Sciatic nerve (tissue), 2 donors: ENCODE data around the gene MYL6B. TPM values are rescaled to one million over a fixed set of nuclear protein-coding genes. Genes with fewer than 3 reads are reported as not detected.
A peak's percentile ranks its signal among the peaks of the same experiment; 100 is the strongest.
"Not testable (repeated sequence)": the region's sequence is repeated elsewhere in the genome, so short reads cannot be mapped to it uniquely, and the experiment has no call there.

ENCODE experiments used
- ATAC-seq: fragments of 200-7000 bp; cut with Tn5 transposase; one replicate; pipeline ENCODE4 v1.9.1; 2020; ENCODE audit warnings: mild to moderate bottlenecking, moderate library complexity
- DNase-seq: peaks from one replicate; pipeline ENCODE4 v3.0.0-alpha.2; 2020; ENCODE audit warnings: low spot score
- intact Hi-C: fragments of 100-400 bp; cut with DNase I; formaldehyde crosslinking; loops from one replicate; pipeline ENCODE4 v1.14.2; 2022
- total RNA-seq: library from RNA; stranded (reverse); fragmentation: NEBNext Ultra II Directional; extraction: Animal tissue kit (Norgen Biotek cat#: 25700); gene quantifications from one replicate; pipeline ENCODE4 v1.2.1, GENCODE V29; 2021
- donor health status: DM: no; HTN: no; CAD: no.
- donor health status: DM: no; HTN: no; CAD: no.

MYL6B gene
- total RNA-seq, 1 donor from 2014 or later: 40.0 TPM

DNA sequence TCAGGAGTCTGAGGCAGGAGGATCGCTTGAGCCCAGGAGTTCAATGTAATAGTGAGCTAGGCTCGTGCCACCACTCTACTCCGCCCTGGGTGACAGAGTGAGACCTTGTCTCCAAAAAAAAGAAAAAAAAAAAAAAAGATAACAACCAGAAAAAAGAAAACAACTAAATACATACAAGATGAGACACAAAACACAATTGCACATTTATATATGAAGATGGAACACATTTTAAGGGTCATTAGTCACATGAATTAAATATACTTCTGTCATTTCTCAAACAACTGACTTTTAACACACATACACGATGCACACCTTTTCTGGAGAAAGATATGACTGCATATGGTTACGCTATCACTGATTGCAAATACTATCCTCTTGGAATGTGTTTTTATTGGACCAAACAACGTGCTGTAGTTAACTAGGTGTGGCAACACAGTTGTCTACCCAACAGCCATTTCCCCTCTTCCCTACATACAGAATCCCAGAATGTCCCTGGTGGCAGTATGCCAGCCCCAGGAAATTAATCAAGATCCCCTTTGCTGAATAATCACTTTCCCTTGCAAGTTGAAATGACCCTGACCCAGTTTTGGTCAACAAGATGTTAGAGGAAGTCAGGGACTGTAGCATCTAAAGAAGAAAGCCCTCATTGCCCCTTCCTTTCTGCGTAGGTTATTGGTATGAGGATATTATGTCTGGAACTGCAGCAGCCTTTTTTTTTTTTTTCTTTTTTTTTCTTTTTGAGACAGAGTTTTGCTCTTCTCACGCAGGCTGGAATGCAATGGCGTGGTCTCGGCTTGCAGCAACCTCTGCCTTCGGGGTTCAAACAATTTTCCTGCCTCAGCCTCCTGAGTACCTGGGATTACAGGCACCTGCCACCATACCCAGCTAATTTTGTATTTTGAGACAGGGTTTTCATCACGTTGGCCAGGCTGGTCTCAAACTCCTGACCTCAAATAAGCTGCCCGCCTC, 5.6 kb upstream of the MYL6B start:
- intact Hi-C loops: no loop called here
- DNase-seq: no peak
- peak; percentile 38 for ATAC-seq

DNA sequence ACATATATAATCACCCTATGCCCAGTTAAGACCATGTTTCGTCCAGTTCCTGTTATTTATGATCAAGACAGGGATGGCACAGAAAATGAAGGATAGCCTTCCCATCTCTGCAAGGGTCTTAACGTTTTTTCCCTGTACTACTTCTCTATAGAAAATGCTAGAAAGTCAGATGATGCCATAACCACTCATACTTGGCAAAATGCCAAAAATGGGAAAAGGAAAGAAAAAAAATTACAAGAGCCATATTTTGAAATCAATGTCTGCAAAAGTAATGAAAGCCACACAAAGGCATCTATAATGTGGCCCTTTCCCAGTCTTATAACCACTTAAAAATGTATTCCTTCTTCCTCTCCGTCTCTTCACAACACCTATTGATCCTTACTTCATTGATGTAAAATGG, 1.8 kb upstream of the MYL6B start:
- intact Hi-C loops: no loop called here
- no peak for ATAC-seq
- DNase-seq: no peak

DNA sequence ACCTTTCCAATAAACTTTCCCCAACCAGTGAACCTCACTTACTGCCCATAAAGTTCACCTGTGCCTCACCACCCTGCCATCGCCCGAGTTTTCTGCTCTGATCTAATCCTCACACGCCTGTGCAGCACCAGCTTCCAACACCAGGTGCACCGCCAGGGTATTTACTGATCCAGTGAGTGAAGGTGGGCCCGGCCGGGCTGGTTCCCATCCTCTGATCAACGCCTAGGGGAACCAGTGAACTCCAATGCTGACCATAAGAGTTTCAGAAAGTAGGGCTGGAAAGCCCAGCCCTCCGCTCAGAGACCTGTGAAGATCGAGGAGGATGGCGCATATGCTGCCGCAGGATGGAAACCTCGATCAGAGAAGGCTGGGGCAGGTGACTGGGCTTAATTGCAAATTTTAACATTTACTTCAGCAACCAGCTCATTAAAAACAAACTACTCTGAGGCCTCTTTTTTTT, 685 bp upstream of the MYL6B start:
- DNase-seq: no peak
- intact Hi-C loops: no loop called here
- peak; percentile 25 for ATAC-seq

DNA sequence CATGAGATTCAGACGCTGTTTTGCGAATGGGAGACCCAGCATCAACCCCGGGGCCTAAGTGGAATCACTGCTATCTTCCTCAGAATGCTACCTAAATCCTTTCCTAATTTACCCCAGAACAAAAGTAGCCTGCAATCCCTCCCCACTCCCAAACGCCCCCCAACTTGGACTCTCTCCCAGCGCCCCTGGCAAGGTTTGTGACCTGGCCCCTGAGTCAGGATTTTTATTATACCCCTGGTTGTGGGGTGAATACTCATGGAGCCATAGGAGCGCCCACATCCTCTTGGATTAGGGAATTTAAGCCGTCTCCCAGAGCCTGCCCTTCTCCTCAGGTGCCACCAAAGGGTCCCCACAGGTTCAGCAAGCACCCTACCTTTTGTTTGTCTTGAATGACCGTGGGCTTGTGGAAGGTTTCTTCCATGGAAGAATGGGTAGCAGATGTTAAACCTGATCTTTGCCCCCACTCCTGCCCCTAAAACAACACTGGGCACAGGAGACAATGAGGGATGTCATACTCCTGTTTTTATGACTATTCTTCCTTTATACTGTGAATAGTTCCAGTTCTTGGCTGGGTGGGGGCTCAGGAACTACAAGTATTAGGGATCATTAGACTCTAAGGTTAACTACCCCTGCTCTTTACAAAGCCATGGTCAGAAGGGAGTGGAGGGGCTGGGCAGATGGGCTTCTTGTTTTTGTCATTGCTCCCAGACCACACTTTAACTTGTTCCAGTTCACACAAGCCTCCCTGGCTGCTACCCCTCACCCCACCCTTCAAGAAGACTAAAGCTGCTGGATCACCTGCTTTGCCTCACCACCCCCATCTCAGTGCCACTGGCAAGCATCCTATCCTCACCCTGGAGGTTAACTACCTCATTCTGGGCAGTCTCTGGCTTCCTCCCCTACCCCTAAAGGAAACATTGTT, 630 bp downstream of the MYL6B start:
- no peak for ATAC-seq
- intact Hi-C loops: no loop called here

DNA sequence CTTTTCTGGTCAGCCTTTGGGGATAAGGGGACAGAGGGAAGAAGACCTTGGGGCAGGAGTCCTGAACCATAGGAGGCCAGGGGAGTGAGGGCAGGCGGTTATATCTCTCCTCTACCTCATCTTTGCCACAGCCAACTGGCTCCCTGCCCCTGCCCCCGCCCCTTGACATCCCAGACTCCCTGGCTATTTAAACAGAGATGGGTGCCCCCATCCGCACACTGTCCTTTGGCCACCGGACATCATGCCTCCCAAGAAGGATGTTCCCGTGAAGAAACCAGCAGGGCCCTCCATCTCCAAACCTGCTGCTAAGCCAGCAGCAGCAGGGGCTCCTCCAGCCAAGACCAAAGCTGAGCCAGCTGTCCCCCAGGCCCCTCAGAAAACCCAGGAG, 1.3 kb downstream of the MYL6B start:
- DNase-seq (no peak), ATAC-seq (no peak)
- intact Hi-C loops: no loop called here

More for the DNA sequence above, 630 bp downstream of the MYL6B start:
- DNase-seq: no peak

DNA sequence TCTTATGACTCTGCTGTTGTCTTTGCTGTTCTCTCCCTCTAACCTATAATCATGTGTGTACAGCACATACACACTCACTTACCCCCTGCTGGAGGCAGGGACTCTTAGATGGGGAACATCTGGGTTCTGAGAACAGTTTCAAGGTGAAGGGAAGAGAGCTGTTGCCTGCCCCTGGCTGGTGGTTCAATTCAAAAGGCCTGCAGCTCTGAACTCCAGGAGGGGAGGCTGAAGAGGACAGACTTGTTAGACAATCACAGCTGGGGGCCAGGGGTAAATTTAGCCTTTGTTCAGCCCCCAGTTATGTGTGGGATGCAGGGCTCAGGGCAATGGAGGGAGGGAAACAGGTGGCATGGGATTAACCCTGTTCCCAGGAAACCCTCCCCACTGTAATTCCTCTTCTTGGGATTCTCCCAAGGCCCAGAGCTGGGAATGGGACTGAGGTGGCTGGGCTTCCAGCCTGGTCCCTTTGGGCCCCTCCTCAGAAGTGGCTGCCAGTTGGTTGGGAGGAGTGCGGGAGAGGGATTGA, 1.9 kb downstream of the MYL6B start:
- DNase-seq (no peak), ATAC-seq (no peak)
- intact Hi-C loops: no loop called here

DNA sequence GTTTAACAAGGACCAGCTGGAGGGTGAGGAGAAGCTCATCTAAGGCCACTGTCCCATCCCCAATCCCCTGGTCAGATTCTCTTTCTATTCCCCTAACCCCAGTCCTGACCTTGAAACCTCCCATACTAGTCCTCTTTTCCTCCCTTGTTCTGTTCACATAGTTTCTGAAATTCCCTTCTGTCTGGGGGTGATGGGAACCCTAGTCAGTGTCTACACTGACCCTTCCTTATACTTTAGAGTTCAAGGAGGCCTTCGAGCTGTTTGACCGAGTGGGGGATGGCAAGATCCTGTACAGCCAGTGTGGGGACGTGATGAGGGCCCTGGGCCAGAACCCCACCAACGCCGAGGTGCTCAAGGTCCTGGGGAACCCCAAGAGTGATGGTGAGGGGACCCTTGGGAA, 2.4 kb downstream of the MYL6B start:
- intact Hi-C loops: no loop called here
- ATAC-seq: no peak
- DNase-seq: no peak

DNA sequence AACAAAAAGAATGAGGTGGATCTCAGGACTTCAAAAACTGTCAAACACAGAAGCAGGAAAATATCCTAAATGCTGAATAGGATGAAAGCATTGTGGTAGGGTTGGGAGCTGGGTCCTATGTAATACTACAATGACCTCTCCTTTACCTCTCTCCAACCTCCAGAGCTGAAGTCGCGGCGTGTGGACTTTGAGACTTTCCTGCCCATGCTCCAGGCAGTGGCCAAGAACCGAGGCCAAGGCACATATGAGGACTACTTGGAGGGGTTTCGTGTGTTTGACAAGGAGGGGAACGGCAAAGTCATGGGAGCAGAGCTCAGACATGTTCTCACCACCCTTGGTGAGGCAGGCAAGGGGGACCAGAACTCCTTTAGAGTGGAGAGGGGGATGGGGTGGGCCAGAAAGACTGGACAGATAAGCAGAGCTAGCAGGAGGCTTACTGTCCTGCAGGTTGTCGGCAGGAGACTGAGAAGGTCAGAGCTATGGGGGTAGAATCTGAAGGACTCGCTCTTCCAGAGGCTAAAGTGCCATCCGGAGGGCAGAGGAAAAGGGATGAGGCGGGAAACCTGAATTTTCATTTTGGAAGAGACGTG, 3.0 kb downstream of the MYL6B start:
- DNase-seq (no peak), ATAC-seq (no peak)
- intact Hi-C loops: no loop called here

DNA sequence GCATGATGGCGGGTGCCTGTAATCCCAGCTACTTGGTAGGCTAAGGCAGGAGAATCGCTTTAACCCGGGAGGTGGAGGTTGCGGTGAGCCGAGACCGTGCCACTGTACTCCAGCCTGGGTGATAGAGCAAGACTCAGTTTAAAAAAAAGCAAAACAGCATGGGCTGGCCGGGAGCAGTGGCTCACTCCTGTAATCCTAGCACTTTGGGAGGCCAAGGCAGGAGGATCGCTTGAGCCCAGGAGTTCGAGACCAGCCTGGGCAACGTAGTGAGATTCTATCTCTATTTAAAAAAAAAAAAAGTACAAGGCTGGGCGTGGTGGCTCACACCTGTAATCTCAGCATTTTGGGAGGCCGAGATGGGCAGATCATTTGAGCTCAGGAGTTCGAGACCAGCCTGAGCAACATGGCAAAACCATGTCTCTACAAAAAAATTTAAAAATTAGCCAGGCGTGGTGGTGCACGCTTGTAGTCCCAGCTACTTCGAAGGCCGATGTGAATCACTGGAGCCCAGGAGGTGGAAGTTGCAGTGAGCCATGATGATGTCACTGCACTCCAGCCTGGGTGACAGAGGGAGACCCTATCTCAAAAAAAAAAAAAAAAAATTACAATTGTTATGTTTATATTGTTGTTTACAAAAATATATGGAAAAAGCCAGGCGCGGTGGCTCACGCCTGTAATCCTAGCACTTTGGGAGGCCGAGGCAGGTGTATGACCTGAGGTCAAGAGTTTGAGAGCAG, 4.2 kb downstream of the MYL6B start:
- DNase-seq, intact Hi-C loops, ATAC-seq: not testable (repeated sequence)

DNA sequence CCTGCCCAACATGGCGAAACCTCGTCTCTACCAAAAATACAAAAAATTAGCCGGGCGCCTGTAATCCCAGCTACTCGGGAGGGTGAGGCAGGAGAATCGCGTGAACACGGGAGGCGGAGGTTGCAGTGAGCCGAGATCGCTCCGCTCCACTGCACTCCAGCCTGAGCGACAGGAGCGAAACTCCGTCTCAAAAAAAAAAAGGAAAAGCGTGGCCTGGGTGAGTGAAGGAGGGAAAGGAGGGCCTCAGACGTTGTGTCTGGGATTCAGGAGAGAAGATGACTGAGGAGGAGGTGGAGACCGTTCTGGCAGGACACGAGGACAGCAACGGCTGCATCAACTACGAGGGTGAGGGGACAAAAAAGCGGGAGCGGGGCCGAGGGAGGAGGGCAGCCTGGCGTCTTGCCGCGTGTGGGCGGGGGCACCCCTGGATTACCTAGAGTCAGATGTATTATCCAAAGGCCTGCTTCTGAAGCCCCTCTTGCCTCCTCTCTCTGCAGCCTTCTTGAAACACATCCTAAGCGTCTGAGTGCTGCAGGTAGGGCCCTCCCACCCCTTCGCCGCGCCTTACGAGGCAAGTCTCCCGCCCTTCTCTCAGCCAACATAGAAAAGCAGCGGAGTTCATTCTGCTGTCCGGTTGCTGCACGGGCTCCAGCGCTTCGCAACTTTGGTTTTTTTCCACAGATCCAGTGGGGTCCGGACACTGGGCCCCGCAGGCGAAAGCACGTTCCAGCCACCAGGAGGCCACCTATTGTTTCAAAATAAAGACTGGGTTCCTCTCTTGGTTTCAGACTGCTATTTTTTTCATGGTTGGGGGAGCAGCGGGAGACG, 5.0 kb downstream of the MYL6B start:
- ATAC-seq (peak; percentile 72), DNase-seq (peak; percentile 87)
- intact Hi-C loops: no loop called here

DNA sequence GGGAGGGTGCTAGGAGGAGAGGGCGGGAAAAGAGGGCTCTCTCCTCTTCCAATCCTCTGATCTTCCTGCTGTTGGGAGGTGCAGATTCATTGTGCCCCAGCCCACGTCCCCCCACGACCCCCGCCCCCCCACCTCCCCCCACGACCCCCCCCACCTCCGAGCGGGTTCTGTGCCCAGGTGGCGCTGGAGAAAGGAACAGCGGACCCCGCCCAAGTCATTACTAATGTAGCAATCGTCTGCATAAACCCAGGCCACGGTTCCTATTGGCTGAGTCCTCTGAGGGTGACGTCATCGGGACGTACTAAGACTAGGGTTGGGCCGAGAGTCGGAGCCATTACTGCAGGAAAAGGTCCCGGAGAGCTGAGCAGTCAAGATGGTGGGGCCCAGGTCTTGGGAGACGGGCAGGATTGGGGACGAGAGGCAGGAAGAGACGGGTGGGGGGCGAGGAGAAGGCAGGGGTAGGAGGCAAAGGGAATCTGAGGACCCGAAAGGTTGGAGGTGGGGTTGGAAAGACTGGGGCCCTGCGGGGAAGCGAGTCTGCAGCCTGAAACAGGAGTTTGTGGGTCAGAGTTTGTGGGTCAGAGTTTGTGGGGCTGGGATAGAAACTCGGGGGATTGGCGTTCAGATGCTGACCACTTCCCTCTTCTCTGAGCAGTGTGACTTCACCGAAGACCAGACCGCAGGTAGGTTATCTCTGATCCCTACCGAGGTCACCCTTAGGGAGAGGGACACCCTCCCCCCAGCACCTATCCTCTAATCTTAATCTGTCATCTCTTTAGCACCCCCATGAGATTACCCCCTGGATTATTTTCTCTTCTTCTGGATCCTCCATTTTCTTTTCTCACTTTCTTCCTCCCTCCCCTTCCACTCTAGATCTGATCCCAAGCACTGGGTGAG, 5.9 kb downstream of the MYL6B start, which contains the start of gene MYL6:
TSS of gene MYL6 (plus strand) at position 331 of the 897 bp plus-strand sequence. CDS start at position 374, 43 bp downstream.
- intact Hi-C loops: no loop called here
- DNase-seq (peak; percentile 97), ATAC-seq (peak; percentile 95)

DNA sequence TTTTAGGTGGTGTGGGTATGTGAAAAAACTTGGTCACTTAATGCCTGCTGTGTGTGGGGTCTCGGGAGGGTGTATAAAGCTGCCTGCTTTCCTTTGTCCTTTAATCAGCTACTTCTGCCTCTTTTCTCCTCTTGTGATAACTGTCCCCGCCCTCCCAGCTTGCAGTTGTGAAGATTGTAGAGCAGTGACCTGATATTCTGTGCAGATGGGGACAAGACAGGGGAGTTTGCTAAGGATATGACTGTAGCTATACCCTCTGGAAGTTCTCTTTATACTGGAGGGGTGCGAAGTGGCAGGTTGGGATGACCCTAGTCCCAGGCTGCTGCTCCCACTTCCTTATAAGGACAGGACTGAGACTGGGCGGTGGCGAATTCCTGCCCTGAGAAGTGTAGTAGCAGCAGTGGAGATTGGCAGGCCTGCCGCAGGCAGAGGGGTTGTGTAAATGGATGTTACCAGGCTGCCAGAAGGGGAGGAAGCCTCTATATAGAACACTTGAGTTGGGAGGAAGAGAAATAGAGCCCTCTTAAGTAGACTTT, 6.6 kb downstream of the MYL6B start:
- peak; percentile 61 for ATAC-seq
- intact Hi-C loops: no loop called here
- DNase-seq: peak; percentile 78

DNA sequence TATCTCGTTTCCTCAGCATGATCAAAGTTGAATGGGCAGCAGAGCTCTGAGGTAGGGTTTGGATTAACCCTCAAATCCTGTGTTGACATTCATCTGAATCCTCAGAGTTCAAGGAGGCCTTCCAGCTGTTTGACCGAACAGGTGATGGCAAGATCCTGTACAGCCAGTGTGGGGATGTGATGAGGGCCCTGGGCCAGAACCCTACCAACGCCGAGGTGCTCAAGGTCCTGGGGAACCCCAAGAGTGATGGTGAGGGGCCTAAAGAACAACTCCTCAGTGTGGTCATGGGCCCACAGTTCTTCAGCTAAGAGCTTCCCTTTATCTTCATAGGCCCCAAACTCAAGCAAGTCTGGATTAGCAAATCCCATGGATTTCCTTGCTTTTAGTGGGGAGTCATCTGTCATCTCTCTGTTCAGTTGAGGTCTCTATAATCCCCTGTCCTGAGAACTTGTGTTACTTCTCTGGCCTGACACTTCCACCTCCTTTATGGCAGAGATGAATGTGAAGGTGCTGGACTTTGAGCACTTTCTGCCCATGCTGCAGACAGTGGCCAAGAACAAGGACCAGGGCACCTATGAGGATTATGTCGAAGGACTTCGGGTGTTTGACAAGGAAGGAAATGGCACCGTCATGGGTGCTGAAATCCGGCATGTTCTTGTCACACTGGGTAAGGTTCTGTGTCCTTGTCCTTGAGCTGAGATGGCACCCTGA, 7.2 kb downstream of the MYL6B start:
- intact Hi-C loops: no loop called here
- DNase-seq (no peak), ATAC-seq (no peak)

DNA sequence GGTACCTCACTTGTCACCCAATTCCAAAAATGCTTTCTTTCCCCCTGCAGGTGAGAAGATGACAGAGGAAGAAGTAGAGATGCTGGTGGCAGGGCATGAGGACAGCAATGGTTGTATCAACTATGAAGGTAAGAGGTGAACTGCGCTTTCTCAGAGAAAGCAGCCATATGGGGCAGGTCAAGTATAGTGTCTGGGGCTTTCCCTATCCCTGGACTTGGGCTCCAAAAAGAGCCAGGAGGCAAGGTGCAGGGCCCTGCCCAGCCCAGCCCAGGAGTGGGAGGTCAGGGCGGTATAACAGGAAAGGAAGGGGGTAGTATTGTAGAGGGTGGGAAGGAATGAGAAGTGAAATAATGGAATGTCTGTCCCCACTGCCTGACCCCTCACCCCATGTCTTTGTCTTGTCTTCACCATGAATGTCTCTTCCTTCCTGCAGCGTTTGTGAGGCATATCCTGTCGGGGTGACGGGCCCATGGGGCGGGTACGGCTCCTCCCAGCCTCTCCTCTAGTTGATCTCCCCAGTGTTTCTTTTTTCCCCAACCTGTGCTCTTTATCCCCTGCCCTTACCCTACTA, 7.9 kb downstream of the MYL6B start:
- no peak for DNase-seq
- intact Hi-C loops: no loop called here
- ATAC-seq: no peak

DNA sequence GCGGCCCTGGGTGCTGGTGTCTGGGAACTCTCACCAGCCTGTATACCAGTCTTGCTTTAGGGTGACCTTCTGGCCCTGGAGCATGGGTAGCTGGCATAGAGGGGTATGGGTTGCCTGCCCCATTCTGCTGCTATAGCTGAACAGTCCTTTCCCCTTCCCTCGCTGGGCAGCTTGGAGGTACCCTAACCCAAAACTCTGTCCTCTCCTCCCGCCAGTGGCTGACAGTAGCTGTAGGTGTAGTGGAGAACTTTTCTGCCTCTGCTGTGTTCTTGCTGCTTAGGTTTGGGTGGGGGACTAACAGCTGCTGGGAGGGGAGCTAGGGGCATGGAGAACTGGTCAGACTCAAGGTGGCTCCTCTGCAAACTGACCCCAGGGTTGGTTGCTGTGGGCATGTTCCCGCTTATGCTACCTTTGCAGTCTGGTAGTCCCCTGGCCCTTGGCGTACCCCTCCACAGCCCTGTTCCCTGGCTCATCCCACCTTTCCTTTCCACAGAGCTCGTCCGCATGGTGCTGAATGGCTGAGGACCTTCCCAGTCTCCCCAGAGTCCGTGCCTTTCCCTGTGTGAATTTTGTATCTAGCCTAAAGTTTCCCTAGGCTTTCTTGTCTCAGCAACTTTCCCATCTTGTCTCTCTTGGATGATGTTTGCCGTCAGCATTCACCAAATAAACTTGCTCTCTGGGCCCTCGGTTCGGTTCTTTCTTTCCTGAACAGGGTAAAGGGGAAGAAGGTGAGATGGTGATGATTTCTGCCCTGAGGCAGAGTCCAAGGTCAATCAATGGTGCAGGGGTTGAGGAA, 8.7 kb downstream of the MYL6B start:
- DNase-seq (no peak), ATAC-seq (no peak)
- intact Hi-C loops: no loop called here
